Upper lobe of right lung (tissue), 1 donor: Measurements from ENCODE around the gene MEN1. TPM values are rescaled to one million over a fixed set of nuclear protein-coding genes. Genes with fewer than 3 reads are reported as not detected.

Experiments used
- ATAC-seq: fragments of 200-7000 bp; cut with Tn5 transposase; one replicate; pipeline ENCODE4 v1.9.1; 2020; ENCODE audit warnings: mild to moderate bottlenecking, moderate library complexity
- DNase-seq: peaks from one replicate; pipeline ENCODE4 v3.0.0-alpha.2; 2020
- H3K27ac ChIP-seq: fragments of 200-600 bp; one replicate; pipeline ENCODE4 v1.8.0; 2022
- H3K27me3 ChIP-seq: fragments of 200-600 bp; one replicate; pipeline ENCODE4 v1.8.0; 2022; ENCODE audit warnings: mild to moderate bottlenecking
- H3K36me3 ChIP-seq: fragments of 200-600 bp; one replicate; pipeline ENCODE4 v1.8.0; 2022
- H3K4me1 ChIP-seq: fragments of 200-600 bp; one replicate; pipeline ENCODE4 v1.8.0; 2022
- H3K4me3 ChIP-seq: fragments of 200-600 bp; one replicate; pipeline ENCODE4 v1.8.0; 2022; ENCODE audit warnings: mild to moderate bottlenecking
- H3K9me3 ChIP-seq: fragments of 200-600 bp; one replicate; pipeline ENCODE4 v1.8.0; 2022
- CTCF ChIP-seq: fragments of 200-600 bp; IDR thresholded peaks from one replicate; pipeline ENCODE4 v1.8.0; 2022; ENCODE audit warnings: antibody characterized with exemption
- intact Hi-C: fragments of 100-400 bp; cut with DNase I; formaldehyde crosslinking; loops from one replicate; pipeline ENCODE4 v1.11.0; 2022
- total RNA-seq: library from RNA; stranded (reverse); fragmentation: NEBNext Ultra II Directional; extraction: Animal tissue kit (Norgen Biotek cat#: 25700); gene quantifications from one replicate; pipeline ENCODE4 v1.2.1, GENCODE V29; 2021
- donor health status: DM: no; HTN: yes; CAD: no; lungs with severe emphysema.

MEN1 gene
- total RNA-seq, 1 donor from 2014 or later, result 22.5 TPM

- peak overlapping the region; percentile 61 for H3K4me3 ChIP-seq
- H3K9me3 ChIP-seq, result no peaks in the 10 kb centered on the region
- ATAC-seq (peak; percentile 47), DNase-seq (peak; percentile 86)
- peaks cover 16% of the 10 kb centered on the region for H3K4me1 ChIP-seq
- H3K36me3 ChIP-seq, result no peaks in the 10 kb centered on the region
- no peaks in the 10 kb centered on the region for H3K27me3 ChIP-seq
- intact Hi-C loops, result no loop called here
- H3K27ac ChIP-seq, result peak overlapping the region; percentile 87
- no peak for TF ChIP-seq CTCF
Measured at GRCh38 chr11:64842851-64843685, 32.7 kb upstream of the MEN1 start.

- H3K9me3 ChIP-seq, result no peaks in the 10 kb centered on the region
- no peak for DNase-seq
- ATAC-seq, result no peak
- H3K4me3 ChIP-seq, result no peak overlapping the region
- H3K4me1 ChIP-seq, result peaks cover 13% of the 10 kb centered on the region
- intact Hi-C loops, result no loop called here
- H3K27ac ChIP-seq, result peak overlapping the region; percentile 87
- H3K27me3 ChIP-seq, result no peaks in the 10 kb centered on the region
- no peak for TF ChIP-seq CTCF
- H3K36me3 ChIP-seq, result no peaks in the 10 kb centered on the region
Measured at GRCh38 chr11:64842366-64842759, 32.0 kb upstream of the MEN1 start.

GRCh38 chr11:64841592-64842365, 31.4 kb upstream of the MEN1 start:
- Histone ChIP-seq H3K4me3 (no peak overlapping the region), H3K4me1 (peaks cover 11% of the 10 kb centered on the region), H3K27ac (peak overlapping the region; percentile 87), H3K9me3 (no peaks in the 10 kb centered on the region), H3K27me3 (no peaks in the 10 kb centered on the region), H3K36me3 (no peaks in the 10 kb centered on the region)
- TF ChIP-seq CTCF, result no peak
- intact Hi-C loops, result no loop called here
- ATAC-seq, result no peak
- DNase-seq, result no peak

GRCh38 chr11:64839887-64840782, 29.8 kb upstream of the MEN1 start:
- TF ChIP-seq CTCF, result no peak
- DNase-seq, result no peak
- ATAC-seq, result no peak
- Histone ChIP-seq H3K4me1 (peaks cover 11% of the 10 kb centered on the region), H3K27ac (no peak overlapping the region), H3K4me3 (no peak overlapping the region), H3K9me3 (no peaks in the 10 kb centered on the region), H3K27me3 (no peaks in the 10 kb centered on the region), H3K36me3 (no peaks in the 10 kb centered on the region)
- intact Hi-C loops, result no loop called here

GRCh38 chr11:64839335-64839734, 29.0 kb upstream of the MEN1 start:
- Histone ChIP-seq H3K4me1 (peaks cover 11% of the 10 kb centered on the region), H3K27me3 (no peaks in the 10 kb centered on the region), H3K27ac (no peak overlapping the region), H3K9me3 (no peaks in the 10 kb centered on the region), H3K4me3 (no peak overlapping the region), H3K36me3 (no peaks in the 10 kb centered on the region)
- ATAC-seq (no peak), DNase-seq (no peak)
- TF ChIP-seq CTCF, result no peak
- intact Hi-C loops, result no loop called here
